ENCODE data around the gene PTBP1.

- no peak for TF ChIP-seq CTCF (conservative IDR thresholded peaks at IDR 0.05 in 1 of 2, IDR thresholded peaks at IDR 0.05 in 1 of 2; ENCODE audit: extremely low read depth in 1 of 2, insufficient read depth in 1 of 2, low read depth in 1 of 2, low read length in 2 of 2)
- TF ChIP-seq EZH2 (IDR thresholded peaks at IDR 0.05; ENCODE audit: borderline replicate concordance, low read length) = no peak
These were observed 40.2 kb upstream of the PTBP1 start for GRCh38 chr19:756821-757688.

Measured in mammary epithelial cell (primary cell).